ENCODE measurements around the gene ARHGAP8. TPM values are rescaled to one million over a fixed set of nuclear protein-coding genes. Genes with fewer than 3 reads are reported as not detected.
A peak's percentile ranks its signal among the peaks of the same experiment; 100 is the strongest.
"Not testable (repeated sequence)": the region's sequence is repeated elsewhere in the genome, so short reads cannot be mapped to it uniquely, and the experiment has no call there.

ARHGAP8 gene
- total RNA-seq, 1 donor from 2014 or later, result 8.9 TPM

DNA sequence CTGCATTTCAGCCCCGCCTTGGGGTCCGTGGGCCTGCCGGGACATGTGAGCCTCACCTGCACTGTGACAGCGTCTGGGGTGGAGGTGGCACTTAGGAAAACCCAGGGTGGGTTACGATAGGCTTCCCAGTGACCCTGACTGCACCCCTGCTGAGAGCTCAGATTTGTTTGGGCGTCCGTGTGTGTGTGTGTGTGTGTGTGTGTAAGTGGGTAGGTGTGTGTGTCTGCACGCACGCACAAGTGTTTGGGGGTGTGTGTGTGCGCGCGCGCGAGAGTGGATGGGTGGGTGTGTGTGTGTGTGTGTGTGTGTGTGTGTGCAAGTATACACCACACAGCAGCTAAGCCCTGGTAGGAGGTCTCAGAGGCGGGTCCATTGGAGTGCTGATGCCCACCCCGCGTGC is 12.1 kb upstream of the ARHGAP8 start:
- ATAC-seq, result no peak

DNA sequence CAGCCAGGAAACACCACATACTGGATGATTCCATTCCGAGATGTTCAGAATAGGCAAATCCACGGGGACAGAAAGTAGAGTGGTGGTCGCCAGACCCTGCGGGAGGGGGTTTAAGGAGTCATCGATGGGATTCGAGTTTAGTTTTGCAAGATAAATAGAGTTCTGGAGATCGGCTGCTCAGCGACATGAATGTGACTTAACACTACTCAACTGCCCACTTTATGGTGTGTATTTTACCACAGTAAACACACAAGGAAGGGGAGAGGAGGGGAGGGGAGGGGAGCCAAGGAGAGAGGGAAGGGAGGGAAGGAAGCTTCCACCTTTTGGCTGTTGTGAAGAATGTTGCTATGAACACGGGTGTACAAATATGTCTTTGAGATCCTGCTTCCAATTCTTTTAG is 10.4 kb upstream of the ARHGAP8 start:
- no peak for ATAC-seq

DNA sequence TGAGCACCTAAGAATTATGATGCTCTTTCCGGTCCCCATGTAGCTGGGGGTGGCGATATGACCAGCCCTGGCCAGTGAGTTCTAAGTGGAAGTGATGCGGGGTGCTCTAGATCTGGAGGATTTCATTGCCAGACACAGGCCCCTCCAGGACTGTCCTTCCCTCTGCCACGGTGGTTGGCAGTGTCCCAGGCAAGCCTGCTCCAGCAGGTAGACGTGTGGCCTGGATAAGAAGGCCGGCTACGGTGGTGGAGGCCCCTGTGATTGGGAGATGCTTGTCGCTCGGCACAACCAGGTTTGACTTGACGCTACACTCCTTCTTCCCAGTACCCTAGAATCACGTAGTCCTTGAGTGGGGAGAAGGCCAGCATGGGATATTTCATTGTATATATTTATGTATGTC is 9.1 kb upstream of the ARHGAP8 start:
- no peak for ATAC-seq

DNA sequence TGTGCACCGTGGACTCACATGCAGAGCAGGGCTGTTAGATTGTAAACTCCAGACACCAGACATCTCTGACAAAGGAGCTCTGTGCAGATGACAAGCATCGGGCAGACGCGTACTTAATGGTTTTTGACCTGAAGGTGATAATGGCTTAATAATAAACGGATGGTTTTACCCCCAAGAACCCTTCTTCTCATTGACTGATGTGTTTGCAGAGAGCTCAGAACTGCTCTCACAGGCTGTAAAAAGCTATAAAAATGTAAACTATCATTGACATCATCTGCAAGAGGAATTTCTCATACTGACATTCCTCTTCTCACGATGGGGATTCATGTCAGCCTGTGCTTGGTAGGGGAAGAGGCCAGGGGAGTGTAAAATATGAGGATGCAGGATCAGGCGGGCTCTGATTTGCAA is 8.6 kb upstream of the ARHGAP8 start:
- ATAC-seq, result no peak

DNA sequence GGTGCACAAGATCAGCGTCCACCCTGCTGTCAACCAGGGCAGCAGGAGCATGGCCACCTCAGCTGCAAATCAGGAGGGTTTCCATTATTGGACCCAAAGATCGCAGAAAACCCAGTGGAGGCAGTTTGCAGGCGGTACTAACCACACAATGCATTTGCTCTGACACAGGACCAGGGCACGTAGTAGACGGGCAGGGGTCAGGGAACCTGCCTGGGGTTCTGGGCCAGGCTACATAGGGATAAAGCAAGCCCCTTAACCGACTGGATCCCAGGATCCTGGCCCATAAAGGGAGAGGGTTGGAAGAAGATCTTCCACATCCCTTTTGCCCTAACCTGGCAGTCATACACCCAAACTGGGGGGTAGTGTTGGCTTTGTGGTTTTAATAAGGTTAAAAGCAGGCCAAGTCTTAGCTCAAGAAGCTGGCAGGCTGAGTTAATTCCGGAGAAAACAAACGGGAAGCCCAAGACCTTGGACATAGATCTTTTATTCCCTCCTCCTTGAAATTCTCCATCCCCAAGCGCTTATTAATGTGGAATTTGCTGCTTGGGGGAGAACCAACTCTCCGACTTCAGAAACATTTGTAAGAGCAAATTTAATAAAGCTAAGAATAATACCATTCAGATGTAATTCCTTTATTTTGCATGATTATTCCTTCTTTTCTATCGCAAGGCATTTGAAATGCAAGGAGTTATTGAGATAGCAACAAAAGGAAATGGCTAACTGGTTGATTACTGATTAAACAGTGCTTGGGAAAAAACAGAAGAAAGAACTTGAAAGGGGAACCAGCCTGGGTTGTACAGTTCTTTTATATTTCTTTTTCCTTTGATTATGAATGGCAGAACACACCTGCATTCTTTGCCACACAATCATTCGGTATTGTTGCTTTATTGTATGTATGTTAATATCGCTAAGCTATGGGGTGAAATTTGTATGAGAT is 6.3 kb upstream of the ARHGAP8 start:
- ATAC-seq, result no peak

DNA sequence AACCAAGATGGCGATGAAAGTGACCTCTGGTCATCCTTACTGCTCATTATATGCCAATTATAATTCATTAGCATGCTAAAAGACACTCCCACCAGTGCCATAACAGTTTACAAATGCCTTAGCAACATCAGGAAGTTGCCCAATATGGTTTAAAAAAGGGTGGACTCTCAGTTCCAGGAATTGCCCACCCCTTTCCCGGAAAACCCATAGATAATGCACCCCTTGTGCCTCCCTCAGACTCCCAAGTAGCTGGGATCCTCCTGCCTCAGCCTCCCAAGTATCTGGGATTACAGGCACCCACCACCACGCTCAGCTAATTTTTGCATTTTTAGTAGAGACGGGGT is 4.6 kb upstream of the ARHGAP8 start:
- not testable (repeated sequence) for ATAC-seq

DNA sequence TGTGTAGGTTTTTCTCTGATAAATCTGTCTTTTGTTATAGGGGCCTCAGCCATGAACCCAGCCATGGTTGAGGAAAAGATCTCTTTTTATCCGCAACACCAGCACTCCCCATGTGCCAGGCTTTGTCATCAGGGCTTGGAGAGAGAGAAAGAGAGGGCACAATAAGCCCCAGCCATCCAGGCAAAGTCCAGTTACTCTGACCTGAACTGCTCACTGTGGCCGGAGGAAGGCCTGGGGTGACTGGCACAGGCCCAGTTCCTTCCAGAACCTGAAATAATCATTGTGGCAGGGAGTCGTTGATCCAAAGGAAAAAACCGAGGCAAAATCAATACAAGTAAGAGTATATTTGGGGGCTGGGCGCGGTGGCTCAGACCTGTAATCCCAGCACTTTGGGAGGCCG is 3.9 kb upstream of the ARHGAP8 start:
- ATAC-seq, result no peak

DNA sequence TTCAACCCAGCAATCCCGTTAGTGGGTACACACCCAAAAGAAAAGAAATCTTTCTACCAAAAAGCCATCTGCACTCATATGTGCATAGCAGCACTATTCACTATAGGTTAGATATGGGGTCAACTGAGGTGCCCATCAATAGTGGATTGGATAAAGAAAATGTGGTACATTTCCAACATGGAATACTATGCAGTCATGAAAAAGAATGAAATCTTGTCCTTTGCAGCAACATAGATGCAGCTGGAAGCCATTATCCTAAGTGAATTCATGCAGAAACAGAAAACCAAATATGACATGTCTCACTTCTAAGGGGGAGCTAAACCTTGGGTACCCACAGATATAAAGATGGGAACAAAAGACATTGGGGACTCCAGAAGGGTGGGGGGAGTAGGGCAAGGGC is 1.9 kb upstream of the ARHGAP8 start:
- ATAC-seq, result no peak

DNA sequence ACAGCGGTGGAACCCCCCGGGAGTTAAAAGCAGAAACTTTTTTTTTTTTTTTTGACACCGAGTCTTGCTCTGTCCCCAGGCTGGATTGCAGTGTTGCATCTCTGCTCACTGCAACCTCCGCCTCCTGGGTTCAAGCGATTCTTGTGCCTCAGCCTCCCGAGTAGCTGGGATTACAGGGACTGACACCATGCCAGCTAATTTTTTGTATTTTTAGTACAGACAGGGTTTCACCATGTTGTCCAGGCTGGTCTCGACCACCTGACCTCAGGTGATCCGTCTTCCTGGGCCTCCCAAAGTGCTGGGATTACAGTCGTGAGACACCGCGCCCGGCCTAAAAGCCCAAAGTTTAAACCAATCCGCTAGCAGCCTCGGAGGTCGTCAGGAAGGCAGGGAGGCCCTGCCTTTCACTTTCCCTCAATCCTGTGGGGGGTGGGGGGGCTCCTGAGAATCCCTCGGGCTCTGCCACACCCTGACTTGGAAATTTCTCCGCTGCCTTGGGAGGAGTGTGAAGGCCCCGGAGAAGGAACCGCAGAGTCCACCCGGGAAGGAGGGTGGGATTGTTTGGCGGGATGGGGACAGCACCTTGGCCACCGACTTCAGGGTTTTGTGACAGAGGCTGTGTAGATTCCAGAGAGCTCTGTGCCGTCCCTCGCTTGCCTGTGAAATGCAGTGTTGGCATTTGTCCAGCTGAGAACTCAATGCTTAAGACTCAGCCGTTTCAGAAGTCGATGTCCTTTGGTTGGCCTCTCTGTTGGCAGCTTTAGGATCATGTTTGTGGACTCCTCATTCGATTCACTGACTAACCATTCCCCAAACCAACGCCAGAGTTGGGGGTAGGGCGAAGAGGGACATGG is 1.0 kb downstream of the ARHGAP8 start:
- ATAC-seq, result peak; percentile 33

DNA sequence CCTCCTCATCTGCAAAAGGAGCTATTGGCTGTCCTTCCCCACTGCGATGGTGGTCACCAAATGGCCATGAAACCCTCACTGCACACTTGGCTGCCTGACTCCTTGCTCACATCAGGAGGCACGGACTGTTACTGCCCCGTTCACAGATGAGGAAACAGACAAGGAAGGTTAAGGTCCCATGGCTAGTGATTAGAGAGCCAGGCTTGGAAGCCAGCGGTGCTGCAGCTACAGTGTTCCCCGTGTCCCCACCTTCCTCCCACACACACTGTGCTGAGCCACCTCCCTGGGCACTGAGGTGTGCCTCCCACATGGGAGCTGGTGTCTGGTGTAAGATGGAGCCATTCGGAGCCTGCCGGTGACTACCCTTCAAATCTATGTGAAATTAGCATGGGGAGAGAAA is 2.6 kb downstream of the ARHGAP8 start:
- no peak for ATAC-seq

DNA sequence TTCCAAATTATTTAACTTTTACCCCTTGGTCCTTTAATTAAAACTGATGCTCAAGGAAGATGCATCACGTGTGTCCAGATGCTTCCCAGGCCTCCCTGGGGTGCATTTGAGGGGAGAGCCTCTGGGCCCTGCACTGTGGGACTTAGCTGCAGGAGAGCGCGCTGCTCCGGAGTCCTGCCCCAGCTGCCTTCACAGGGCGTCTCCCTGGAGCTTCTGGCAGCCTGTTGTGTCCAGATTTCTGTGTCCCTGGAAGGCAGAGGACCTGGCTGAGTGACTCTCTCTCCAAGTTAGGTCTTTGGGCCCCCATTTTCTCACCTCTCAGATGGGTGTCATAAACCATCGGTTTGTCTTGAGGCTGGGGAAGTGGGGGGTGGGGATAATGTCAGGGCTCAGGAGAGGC is 3.0 kb downstream of the ARHGAP8 start:
- no peak for ATAC-seq

DNA sequence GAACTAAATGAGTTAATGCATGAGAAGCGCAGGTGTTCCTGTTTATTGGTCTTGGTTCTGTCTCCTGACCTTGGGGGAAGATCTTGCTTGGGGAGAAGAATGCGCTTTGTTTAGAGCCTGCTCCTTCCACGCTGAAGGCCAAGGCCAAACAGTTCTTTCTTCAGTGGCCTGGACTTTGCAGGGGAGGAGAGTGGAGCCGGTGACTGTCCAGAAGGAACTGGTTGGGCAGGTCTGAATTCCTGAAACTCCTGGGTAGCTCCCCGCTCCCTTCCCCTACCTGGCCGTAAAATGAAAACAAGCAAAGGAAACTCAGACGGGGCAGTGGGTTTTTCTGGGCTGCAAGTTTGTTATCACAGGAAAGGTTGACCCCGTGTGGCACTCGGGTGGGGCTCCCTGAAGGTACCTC is 3.6 kb downstream of the ARHGAP8 start:
- peak; percentile 47 for ATAC-seq

DNA sequence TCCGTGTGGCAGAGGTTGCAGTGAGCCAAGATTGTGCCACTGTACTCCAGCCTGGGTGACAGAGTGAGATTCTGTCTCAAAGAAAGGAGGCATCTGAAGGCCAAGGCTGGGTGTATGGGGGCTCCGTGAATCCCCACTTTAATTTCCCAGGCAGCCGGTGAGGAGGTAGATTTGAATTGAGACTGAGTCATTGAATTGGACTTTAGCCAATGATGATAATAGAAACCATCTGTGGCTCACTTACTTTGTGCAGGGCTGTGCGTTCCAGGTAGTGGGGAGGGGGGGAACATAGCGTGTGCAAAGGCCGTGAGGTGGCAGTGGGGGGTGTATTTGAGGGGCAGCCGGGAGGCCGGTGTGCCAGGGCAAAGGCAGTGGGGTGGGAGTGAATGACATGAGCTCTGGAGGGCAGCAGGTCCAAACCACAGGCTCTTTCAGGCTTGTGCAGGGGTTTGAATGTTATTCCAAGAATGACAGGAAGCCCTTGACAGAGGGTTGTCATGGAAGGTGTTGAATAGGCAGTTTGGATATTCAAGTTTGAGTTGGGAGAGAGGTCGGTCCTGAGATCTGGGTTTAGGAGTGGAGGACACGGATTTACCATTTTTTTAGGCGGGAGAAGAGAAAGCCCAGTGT is 6.1 kb downstream of the ARHGAP8 start:
- peak; percentile 21 for ATAC-seq

DNA sequence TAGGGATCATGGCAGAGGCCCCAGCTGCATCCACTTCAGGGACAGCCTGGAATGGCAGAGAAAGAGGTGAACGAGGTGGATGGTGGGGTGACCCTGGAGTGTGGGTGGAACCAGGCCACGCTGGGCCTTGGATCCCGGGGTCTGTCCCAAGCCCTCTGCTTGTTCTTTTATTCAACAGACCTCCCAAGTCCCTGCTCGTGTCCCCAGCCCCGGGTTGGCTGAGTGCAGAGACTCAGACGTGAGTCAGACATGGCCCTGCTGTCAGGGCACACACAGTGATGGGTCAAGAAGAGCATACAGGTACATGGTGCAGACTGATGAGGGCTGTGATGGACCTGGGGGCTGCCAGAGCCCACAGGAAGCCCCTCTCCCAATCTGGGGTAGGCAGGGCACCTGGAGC is 6.6 kb downstream of the ARHGAP8 start:
- ATAC-seq, result no peak

DNA sequence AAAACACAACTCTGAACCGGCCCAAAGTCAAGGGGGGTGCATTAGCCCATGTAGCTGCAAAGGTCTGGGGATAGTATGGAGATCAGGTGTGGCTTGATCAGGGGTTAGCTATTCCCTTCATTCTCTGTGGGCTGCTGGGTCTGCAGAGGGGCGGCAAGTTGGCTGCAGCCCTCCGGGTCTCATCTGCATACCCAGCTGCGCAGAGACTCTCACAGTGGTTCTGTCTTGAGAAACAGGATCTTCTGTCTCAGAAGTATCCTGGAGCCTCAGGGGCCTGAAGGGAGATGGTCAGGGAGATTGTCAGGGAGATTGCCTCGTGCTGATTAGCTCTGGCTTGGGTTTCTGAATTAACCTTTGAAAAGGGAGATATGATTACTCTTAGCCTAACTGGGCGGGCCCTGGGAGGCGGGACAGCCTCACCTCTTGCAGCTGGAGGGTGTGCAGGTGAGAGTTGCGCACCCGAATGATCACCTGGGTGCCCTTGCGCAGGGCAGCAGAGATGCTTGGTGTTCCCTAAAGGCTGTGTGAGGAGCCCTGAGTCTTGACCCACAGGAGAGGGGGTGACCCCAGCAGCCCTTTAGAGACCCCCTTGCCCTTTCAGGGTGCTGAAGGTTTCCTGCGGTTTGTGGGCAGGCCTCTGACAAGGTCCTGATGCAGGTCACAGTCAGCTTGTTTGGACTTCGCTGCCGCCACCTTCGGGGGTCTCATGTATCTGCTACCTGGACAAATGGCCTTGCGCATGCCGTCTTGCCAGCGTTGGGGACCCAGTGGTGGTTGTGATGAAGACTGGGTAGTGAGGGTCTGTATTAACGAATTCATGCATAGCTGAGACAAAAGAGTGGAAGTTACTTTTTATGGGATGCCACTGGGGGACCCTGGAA is 7.3 kb downstream of the ARHGAP8 start:
- ATAC-seq, result no peak

DNA sequence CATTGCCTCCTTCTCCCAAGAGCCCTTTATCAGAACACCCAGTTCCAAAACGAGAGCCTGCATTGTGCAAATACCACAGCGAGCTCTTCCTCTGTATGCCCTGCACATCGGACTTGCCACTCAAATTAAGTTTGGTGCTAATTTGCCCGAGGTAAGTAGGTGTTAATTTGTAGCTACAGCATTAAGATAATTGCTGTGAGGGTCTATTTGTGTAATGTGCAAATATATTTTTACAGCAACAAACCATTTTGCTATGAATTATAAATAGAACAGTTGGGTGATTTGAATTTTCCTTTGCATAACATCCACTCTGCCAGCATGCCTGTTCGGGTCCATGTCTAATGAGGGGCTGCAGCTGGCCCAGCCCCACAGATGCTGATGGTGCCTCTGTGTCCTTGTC is 8.1 kb downstream of the ARHGAP8 start:
- no peak for ATAC-seq

DNA sequence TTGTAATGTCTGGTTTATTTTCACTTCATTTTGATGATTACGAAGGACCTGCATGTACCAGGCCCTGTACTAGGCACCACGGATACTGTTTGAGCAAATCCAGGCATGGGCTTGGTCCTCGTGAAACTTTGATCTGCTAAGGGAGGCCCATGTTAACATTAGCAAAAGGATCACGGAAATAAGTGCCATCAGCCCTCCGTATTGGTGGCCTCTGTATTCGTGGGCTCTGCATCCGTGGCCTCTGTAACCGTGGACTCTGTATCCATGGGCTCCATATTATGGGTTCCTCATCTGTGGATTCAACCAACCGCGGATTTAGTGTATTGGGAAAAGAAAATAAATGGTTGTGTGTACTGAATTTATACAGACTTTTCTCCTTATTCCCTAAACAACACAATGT is 8.7 kb downstream of the ARHGAP8 start:
- no peak for ATAC-seq

DNA sequence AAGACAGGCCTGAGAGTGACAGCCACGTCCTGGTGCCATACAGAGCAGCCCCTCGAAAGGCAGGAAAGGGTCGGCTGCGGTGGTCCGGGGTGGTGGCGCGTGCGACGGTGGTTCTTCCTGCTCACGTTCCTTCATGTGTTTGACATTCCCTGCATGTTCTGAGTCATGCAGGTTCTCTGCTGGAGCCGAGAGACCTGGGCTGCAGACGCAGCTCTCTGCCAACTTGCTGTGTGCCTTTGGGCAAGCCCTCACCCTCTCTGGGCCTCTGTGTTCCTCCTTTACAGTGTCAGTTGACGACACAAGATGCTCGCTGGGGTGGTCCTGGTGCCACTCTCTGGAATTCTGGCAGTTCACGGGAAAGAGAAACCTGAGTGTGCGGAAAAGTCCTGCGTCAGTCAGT is 12.0 kb downstream of the ARHGAP8 start:
- ATAC-seq, result no peak

DNA sequence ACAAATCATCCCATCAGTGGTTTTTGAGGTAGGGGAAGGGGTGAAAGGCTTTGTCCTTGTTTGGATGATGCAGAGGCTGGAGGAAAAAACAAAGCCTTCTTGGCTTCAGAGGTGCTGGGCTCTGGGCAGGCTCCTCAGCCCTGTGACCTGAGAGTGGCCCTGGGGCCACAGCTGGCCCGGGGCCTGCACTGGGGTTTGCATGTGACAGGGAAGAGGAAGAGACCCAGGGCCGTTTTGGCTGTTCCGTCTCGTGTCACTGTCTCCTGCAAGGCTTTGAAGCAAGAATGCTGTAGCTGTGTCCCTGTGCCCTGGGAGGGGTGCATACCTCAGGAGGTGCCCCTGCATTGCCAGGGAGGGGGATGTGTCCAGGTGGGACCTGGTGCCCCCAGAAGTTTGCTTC is 12.6 kb downstream of the ARHGAP8 start:
- ATAC-seq, result no peak

DNA sequence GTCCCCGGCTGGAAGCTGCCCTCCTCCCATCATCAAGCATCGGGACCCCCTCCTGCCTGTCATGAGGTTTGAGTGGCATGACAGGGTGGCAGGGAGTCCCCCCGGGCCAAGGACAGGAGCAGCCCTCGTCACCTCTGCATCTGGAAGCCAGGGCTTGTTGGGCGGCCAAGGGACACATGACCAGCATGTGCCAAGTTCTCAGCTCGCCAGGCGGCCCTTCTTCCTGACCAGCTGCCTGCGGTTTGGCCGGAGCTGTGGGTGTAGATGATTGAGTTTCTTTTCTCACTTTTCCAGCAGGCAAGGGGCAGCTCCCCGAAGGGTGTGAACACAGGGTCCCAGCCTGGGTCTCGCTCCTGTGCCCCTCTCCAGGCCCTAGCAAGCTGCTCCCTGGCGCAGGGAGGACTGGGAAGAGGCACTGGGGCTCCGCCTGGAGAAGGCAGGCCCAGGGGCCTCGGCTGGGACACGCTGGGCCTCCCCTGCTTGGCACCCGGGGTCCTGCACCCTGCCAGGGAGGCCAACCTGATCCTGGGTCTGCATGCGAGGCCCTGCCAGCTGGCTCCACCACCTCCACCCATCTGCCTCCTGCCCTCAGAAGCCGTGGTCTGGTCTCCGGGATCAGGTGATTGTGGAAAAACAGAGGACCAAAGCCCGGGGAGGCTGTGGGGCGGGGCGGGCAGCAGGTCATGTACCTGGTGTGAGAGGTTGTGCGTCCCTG is 13.4 kb downstream of the ARHGAP8 start:
- peak; percentile 17 for ATAC-seq

DNA sequence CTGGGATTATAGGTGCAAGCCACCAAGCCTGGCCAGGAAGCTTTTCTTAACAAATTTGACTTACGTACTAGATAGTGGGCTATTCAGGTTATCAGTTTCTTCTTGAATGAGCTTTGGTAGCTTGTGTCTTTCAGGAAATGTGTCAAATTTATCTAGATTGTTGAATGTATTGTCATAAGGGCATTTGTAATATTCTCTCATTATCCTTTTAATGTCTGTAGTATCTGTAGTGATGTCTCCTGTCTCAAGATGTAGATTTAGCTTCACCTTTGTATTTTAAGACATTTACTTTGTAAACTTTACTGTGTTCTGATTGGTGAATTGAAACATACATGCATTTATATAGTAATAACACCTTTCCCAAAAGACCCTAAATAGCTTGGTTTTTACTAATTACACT is 20.7 kb downstream of the ARHGAP8 start:
- ATAC-seq, result no peak

DNA sequence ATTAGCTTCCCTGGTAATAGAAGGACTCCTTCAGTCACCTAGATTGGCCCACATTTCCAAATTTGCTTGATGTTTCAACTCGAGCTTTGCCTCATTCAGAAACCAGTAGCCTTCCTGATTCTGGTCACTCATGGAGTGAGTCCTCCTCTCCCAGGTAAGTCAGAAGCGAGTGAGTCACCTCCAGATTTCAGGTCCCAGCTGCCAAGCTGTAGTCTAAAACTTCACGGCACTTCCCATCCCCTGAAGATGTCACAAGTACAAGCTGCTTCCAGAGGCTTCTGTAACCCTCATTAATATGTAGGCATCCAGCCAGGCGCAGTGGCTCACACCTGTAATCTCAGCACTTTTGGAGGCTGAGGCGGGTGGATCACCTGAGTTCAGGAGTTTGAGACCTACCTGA is 23.5 kb downstream of the ARHGAP8 start:
- peak; percentile 48 for ATAC-seq
